Measurements from ENCODE around the gene CCDC92. TPM values are rescaled to one million over a fixed set of nuclear protein-coding genes. Genes with fewer than 3 reads are reported as not detected.

CCDC92 gene
- polyA plus RNA-seq, 1 donor from 2014 or later: 11.3 TPM

DNA sequence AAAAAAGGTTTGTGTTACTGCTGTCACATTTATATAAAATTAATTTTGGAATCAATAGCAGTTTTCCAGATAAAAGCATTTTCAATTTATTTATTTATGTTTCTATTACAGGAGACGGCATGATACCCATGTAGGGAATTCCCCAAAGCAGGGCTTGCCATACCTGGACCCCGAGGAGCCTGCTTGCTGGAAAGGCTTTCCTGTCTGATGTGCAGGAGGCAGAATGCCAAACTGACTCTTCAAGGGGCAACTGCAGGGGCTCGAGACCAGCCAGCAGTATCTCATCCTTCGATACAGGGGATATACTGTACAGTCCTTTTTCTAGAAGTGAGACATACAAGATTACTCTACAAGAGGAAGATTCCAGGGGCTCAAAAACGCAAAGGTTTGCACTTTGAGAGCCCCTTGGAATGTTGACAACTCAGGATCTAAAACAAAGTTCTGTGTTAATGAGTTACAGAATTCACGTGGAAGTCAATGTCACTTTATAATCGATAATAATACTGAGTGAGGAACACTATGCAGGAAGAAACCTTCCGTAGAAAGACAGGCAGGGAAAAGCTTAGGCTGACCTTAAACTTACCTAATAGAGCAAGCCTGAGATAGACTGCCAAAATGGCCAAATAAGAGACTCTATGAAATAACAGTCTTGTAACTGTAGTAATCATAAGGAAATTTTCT is 38.9 kb upstream of the CCDC92 start:
- no peaks in the 10 kb centered on the region for H4K20me1 ChIP-seq (ENCODE audit: insufficient read depth)

DNA sequence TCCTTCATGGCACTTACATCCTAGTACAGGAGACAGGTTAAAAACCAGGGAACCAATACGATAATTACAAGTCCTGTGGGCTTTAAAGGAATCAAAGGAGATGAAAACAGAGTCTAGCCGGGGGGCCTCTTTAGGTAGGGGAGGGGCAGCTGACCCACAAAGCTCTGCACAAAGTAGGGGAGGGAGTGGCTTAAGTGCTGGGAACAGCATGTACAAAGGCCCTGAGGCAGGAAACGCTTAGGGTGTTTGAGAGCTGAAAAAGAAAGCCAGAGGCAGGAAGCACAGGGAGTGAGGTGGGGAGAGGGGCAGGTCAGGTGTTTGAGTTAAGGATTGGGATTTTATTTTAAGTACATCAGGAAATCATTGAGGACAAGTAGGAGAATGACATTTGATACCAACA is 38.1 kb upstream of the CCDC92 start:
- Histone ChIP-seq H3K9ac (ENCODE audit: low read length) (no peak overlapping the region), H2AFZ (ENCODE audit: low read depth, low read length) (no peak overlapping the region), H3K4me2 (ENCODE audit: low read length) (no peak overlapping the region), H3K79me2 (replicated peaks; ENCODE audit: insufficient read depth, low read length) (no peaks in the 10 kb centered on the region), H3K9me3 (ENCODE audit: low read length) (no peaks in the 10 kb centered on the region), H3K4me3 (ENCODE audit: low read length) (no peak overlapping the region), H3K9me2 (ENCODE audit: insufficient read depth, low read length) (no peaks in the 10 kb centered on the region), H3K36me3 (ENCODE audit: insufficient read depth, low read length) (peaks cover 16% of the 10 kb centered on the region), H3K27me3 (ENCODE audit: insufficient read depth, low read depth, low read length) (no peaks in the 10 kb centered on the region), H3F3A (ENCODE audit: insufficient read depth, low read length, poor library complexity, severe bottlenecking) (no peaks in the 10 kb centered on the region), H3K27ac (ENCODE audit: low read length) (no peak overlapping the region), H4K20me1 (ENCODE audit: insufficient read depth) (no peaks in the 10 kb centered on the region)
- TF ChIP-seq MXI1 (conservative IDR thresholded peaks at IDR 0.05; ENCODE audit: poor library complexity, severe bottlenecking): no peak
- TF ChIP-seq REST (IDR thresholded peaks at IDR 0.05; ENCODE audit: borderline replicate concordance): no peak
- no peak for TF ChIP-seq EP300 (conservative IDR thresholded peaks at IDR 0.05; ENCODE audit: poor library complexity, severe bottlenecking)
- TF ChIP-seq SMC3 (conservative IDR thresholded peaks at IDR 0.05; ENCODE audit: poor library complexity): no peak
- no peak for TF ChIP-seq RAD21 (conservative IDR thresholded peaks at IDR 0.05)

More for the DNA sequence above, 38.9 kb upstream of the CCDC92 start:
- Histone ChIP-seq H3F3A (ENCODE audit: insufficient read depth, low read length, poor library complexity, severe bottlenecking) (no peaks in the 10 kb centered on the region), H3K4me2 (ENCODE audit: low read length) (no peak overlapping the region), H3K27ac (ENCODE audit: low read length) (no peak overlapping the region), H3K79me2 (replicated peaks; ENCODE audit: insufficient read depth, low read length) (no peaks in the 10 kb centered on the region), H2AFZ (ENCODE audit: low read depth, low read length) (no peak overlapping the region), H3K36me3 (ENCODE audit: insufficient read depth, low read length) (peaks cover 16% of the 10 kb centered on the region), H3K9me2 (ENCODE audit: insufficient read depth, low read length) (no peaks in the 10 kb centered on the region), H3K9me3 (ENCODE audit: low read length) (no peaks in the 10 kb centered on the region), H3K9ac (ENCODE audit: low read length) (no peak overlapping the region), H3K27me3 (ENCODE audit: insufficient read depth, low read depth, low read length) (no peaks in the 10 kb centered on the region), H3K4me3 (ENCODE audit: low read length) (no peak overlapping the region)
- TF ChIP-seq EZH2 (IDR thresholded peaks at IDR 0.05; ENCODE audit: borderline replicate concordance, insufficient read depth, low read length, poor library complexity, severe bottlenecking): no peak
- TF ChIP-seq REST (IDR thresholded peaks at IDR 0.05; ENCODE audit: borderline replicate concordance): no peak
- TF ChIP-seq RAD21 (conservative IDR thresholded peaks at IDR 0.05): no peak
- no peak for TF ChIP-seq EP300 (conservative IDR thresholded peaks at IDR 0.05; ENCODE audit: poor library complexity, severe bottlenecking)
- no peak for TF ChIP-seq SMC3 (conservative IDR thresholded peaks at IDR 0.05; ENCODE audit: poor library complexity)
- no peak for TF ChIP-seq MXI1 (conservative IDR thresholded peaks at IDR 0.05; ENCODE audit: poor library complexity, severe bottlenecking)
- TF ChIP-seq CTCF (IDR thresholded peaks at IDR 0.05; ENCODE audit: poor library complexity, severe bottlenecking): no peak
- no peak for TF ChIP-seq TAF1 (IDR thresholded peaks at IDR 0.05; ENCODE audit: low read depth)
- TF ChIP-seq POLR2AphosphoS5 (IDR thresholded peaks at IDR 0.05): no peak
